ENCODE results near the gene ZFYVE28. TPM values are rescaled to one million over a fixed set of nuclear protein-coding genes. Genes with fewer than 3 reads are reported as not detected.

The ZFYVE28 gene
- total RNA-seq, 4 donors from 2014 or later = 44.8 to 110 (median 69.6) TPM

DNA sequence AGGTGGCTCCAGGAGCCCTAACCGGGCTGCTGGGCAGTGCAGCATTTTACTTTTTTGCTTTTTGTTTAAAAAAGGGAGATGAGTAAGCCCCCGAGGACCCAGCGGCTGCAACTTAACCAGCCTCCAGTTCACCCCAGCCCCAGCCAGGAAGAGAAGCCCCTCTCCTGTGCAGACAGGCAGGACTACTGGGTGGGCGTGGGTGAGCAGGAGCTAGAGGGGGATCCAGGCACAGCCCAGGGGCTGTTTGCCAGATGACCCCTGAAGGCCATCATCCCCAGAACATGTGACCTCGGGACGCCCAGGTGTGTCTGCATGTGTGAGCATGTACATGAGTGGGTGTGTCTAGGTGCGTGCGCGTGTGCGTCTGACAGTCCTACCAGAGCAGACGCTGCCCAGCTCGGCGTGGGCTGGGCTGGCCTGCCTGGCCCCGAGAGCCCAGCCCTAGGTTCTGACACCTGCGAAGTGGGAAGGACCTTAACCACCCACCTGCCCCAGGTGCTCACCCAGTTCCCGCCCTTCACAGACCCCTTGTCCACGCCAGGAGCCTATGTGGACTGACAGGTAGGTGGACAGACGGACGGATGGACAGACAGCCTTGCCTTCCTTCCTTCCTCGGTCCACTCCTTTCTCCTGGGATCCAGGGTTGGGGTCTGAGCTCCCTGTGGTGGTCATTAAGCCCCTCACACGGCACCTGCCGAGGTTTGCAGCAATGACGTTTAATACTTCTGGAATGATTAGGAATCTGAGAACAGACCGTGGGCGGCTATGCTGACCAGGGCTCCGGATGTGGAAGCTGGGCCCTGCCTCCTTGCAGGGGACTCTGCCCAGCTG is 168.7 kb downstream of the ZFYVE28 start:
- Histone ChIP-seq H3K27ac (no peak overlapping the region), H3K4me1 (peaks cover 0 to 10% (median 7%) of the 10 kb centered on the region in 4 donors), H3K4me3 (no peak overlapping the region), H3K27me3 (no peaks in the 10 kb centered on the region), H3K36me3 (peaks cover 0 to 16% (median 7%) of the 10 kb centered on the region in 4 donors), H3K9me3 (no peaks in the 10 kb centered on the region)
- intact Hi-C loops (cut with DNase I; ENCODE audit: low total_unique reads) = no loop called here
- DNase-seq = no peak
- TF ChIP-seq EP300 (IDR thresholded peaks at IDR 0.05; ENCODE audit: low read depth) (no peak), POLR2AphosphoS5 (IDR thresholded peaks at IDR 0.05) (no peak), POLR2A (IDR thresholded peaks at IDR 0.05) (no peak)
- TF ChIP-seq, protein P1, sequence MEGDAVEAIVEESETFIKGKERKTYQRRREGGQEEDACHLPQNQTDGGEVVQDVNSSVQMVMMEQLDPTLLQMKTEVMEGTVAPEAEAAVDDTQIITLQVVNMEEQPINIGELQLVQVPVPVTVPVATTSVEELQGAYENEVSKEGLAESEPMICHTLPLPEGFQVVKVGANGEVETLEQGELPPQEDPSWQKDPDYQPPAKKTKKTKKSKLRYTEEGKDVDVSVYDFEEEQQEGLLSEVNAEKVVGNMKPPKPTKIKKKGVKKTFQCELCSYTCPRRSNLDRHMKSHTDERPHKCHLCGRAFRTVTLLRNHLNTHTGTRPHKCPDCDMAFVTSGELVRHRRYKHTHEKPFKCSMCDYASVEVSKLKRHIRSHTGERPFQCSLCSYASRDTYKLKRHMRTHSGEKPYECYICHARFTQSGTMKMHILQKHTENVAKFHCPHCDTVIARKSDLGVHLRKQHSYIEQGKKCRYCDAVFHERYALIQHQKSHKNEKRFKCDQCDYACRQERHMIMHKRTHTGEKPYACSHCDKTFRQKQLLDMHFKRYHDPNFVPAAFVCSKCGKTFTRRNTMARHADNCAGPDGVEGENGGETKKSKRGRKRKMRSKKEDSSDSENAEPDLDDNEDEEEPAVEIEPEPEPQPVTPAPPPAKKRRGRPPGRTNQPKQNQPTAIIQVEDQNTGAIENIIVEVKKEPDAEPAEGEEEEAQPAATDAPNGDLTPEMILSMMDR (IDR thresholded peaks at IDR 0.05) = no peak
- WGBS, 2 donors (ENCODE audit: low coverage in 1 of 2) = 85% methylated on average over 23 of the region's 26 CpGs; no CpG with 5 or more reads in 1 of the 2 donors
- in situ Hi-C loops (cut with MboI; ENCODE audit: low pct_ligation_motif_present in 1 of 4, low pct_unique_long_range_greater_than_20kb in 1 of 4, low sequenced_read_pairs in 3 of 4) = loop anchor here in 2 of 4 donors (25.0 kb wide), 2 partner anchors 163 to 213 kb away; partner anchors contain the start of genes CFAP99 (in 1 of the 2), RNF4 (in 1 of the 2) and ZFYVE28 (in 1 of the 2)

DNA sequence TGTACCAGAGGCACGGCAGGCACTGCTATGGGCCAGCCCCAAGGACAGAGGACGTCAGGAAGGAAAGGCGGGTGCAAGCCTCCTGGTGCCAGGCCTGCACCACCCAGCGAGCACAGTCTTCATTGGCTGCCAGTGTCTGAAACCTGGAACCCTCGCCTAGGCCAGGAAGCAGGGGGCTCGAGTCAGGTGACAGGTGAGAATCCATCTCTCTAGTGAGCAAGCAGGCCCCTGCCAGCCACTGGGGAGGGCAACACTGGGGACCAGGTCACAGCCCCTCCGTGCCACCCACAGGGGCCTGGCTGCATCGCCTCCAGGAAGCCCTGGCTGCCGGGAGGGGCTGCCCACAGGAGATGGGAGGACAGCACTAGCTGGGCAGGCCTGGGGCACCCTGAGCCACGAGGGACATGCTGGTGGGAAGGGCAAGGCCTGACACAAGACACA is 169.6 kb downstream of the ZFYVE28 start:
- DNase-seq = no peak
- no peaks in the 10 kb centered on the region for H3K27me3 ChIP-seq
- H3K9me3 ChIP-seq = no peaks in the 10 kb centered on the region
- H3K27ac ChIP-seq = no peak overlapping the region
- H3K4me1 ChIP-seq = peaks cover 6 to 19% (median 16%) of the 10 kb centered on the region in 4 donors
- TF ChIP-seq EP300 (IDR thresholded peaks at IDR 0.05; ENCODE audit: low read depth) (no peak), POLR2AphosphoS5 (IDR thresholded peaks at IDR 0.05) (no peak), POLR2A (IDR thresholded peaks at IDR 0.05) (no peak)
- TF ChIP-seq, protein P1 (IDR thresholded peaks at IDR 0.05) = no peak
- WGBS, 2 donors (ENCODE audit: low coverage in 1 of 2) = 77% methylated on average over 9 of the region's 10 CpGs; no CpG with 5 or more reads in 1 of the 2 donors
- no peak overlapping the region for H3K4me3 ChIP-seq
- peaks cover 0 to 14% (median 6%) of the 10 kb centered on the region in 4 donors for H3K36me3 ChIP-seq
- in situ Hi-C loops (cut with MboI; ENCODE audit: low pct_ligation_motif_present in 1 of 4, low pct_unique_long_range_greater_than_20kb in 1 of 4, low sequenced_read_pairs in 3 of 4) (loop anchor here in 2 of 4 donors (25.0 kb wide), 2 partner anchors 163 to 213 kb away; partner anchors contain the start of genes CFAP99 (in 1 of the 2), RNF4 (in 1 of the 2) and ZFYVE28 (in 1 of the 2)), intact Hi-C loops (cut with DNase I; ENCODE audit: low total_unique reads) (no loop called here)

DNA sequence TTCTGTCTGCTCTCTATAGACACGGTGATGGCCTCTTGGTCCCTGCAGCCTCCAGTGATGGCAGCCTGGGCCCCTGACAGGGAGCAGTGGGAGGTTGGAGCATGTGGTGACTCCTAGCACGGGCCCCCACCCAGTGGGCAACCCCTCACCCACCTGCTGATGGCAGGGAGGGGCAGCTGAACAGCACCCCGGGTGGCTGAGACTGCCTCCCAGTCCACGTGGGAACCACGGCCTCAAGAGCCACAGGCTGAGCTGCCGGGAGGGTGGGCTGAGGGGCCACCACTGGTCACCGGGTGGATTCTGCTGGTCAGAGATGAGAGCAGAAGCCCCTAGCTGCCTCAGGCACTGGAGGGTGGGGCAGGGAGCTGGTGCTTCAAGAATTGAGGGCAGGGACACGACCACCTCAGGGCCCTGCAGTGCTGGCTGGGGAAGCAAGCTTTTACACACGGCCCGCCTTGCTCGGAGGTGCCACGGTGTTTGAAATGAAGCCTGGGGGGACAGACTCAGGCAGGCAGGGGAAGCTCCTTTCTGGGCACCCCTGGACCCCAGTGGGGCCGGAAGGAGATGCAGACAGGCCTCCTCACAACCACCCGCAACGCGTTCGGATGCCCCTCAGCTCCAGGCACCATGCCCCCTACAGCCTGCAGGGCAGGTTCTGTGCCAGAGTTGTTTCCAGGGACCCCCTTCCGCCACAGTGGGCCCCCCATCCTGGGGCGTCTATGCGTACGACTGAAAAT is 170.2 kb downstream of the ZFYVE28 start:
- Histone ChIP-seq H3K4me3 (no peak overlapping the region), H3K4me1 (peaks cover 6 to 24% (median 19%) of the 10 kb centered on the region in 4 donors), H3K36me3 (peaks cover 0 to 14% (median 6%) of the 10 kb centered on the region in 4 donors), H3K27me3 (no peaks in the 10 kb centered on the region), H3K9me3 (no peaks in the 10 kb centered on the region), H3K27ac (no peak overlapping the region)
- DNase-seq = no peak
- in situ Hi-C loops (cut with MboI; ENCODE audit: low pct_ligation_motif_present in 1 of 4, low pct_unique_long_range_greater_than_20kb in 1 of 4, low sequenced_read_pairs in 3 of 4) (loop anchor here in 2 of 4 donors (25.0 kb wide), 2 partner anchors 164 to 214 kb away; partner anchors contain the start of genes CFAP99 (in 1 of the 2), RNF4 (in 1 of the 2) and ZFYVE28 (in 1 of the 2)), intact Hi-C loops (cut with DNase I; ENCODE audit: low total_unique reads) (no loop called here)
- TF ChIP-seq EP300 (IDR thresholded peaks at IDR 0.05; ENCODE audit: low read depth) = no peak
- WGBS, 2 donors (ENCODE audit: low coverage in 1 of 2) = 78% methylated on average over 21 of the region's 21 CpGs; no CpG with 5 or more reads in 1 of the 2 donors

DNA sequence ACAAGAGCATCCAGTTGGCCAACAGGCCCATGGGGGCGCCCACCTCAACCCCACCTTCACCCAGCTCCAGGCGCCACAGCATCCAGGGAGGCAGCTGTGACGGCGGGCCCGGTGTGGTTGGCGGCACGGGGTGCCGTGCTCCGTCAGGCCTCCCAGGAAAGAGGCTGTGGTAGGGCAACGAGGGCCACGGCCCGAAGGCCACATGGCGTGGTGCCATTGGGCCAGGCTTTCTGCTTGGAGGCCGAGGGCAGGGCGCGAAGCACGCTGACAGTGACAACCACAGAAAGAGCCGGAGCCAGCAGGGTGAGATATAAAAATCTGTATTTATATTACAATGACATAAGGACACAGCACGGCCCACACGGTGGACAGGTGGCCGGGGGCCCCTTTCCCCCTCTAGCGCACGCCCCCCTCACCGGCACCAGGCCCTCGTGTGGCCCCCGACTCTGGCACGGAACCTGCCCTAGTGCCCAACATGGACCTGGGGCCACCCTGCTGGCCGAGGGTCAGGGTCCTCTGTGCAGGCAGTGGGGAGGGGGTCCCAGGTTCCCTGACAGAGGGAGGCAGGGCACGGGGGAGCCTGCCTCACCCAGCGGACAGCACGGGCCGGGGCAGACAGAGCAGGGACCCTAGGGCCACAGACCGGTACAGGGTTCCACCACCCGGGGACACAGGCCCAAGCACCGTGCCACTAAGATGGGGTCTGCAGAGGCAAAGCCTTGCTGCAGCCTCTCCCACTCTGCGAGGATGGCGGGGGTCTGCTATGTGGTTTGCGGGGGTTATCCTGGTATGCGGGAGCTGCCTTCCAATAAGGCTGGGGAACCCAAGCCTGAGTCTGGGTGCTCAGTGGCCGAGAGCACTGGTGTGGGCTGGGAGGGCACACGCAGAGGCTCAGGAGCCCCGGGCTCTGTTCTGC is 171.1 kb downstream of the ZFYVE28 start:
- no peaks in the 10 kb centered on the region for H3K27me3 ChIP-seq
- DNase-seq = no peak
- peaks cover 6 to 26% (median 21%) of the 10 kb centered on the region in 4 donors for H3K4me1 ChIP-seq
- no peak overlapping the region for H3K27ac ChIP-seq
- no peak overlapping the region for H3K4me3 ChIP-seq
- peaks cover 0 to 14% (median 6%) of the 10 kb centered on the region in 4 donors for H3K36me3 ChIP-seq
- no peaks in the 10 kb centered on the region for H3K9me3 ChIP-seq
- intact Hi-C loops (cut with DNase I; ENCODE audit: low total_unique reads) = no loop called here
- TF ChIP-seq POLR2AphosphoS5 (IDR thresholded peaks at IDR 0.05) = no peak
- no peak for TF ChIP-seq POLR2A (IDR thresholded peaks at IDR 0.05)
- TF ChIP-seq, protein P1 (IDR thresholded peaks at IDR 0.05) = no peak
- 93% methylated on average over 42 of the region's 42 CpGs; no CpG with 5 or more reads in 1 of the 2 donors for WGBS, 2 donors (ENCODE audit: low coverage in 1 of 2)
- in situ Hi-C loops (cut with MboI; ENCODE audit: low pct_ligation_motif_present in 1 of 4, low pct_unique_long_range_greater_than_20kb in 1 of 4, low sequenced_read_pairs in 3 of 4) = loop anchor here in 2 of 4 donors (25.0 kb wide), 2 partner anchors 165 to 215 kb away; partner anchors contain the start of genes CFAP99 (in 1 of the 2), RNF4 (in 1 of the 2) and ZFYVE28 (in 1 of the 2)
